SK-N-MC (cell line): ENCODE measurements around the gene TMEM95.

Experiments
- EZH2 ChIP-seq: fragments of 200-600 bp; sonication (generic); IDR thresholded peaks from one replicate; pipeline ENCODE4 v1.6.1; 2017; ENCODE audit warnings: antibody characterized with exemption
- FOXP2 ChIP-seq: optimal IDR thresholded peaks from 2 replicates; pipeline ENCODE3; 2011; ENCODE audit warnings: mild to moderate bottlenecking, moderate library complexity; ENCODE audit not compliant: insufficient read depth; ENCODE audit errors: extremely low read length, control extremely low read depth
- POLR2AphosphoS5 ChIP-seq: IDR thresholded peaks from 2 replicates; pipeline ENCODE4 v1.6.1; 2012; ENCODE audit warnings: mild to moderate bottlenecking, low read depth, low read length, borderline replicate concordance

GRCh38 chr17:7321466-7321865 lies 33.5 kb upstream of the TMEM95 start:
- TF ChIP-seq EZH2 (no peak), POLR2AphosphoS5 (no peak), FOXP2 (no peak)
